HL-60 (cell line): ENCODE measurements around the gene PLCL2.

Experiments used
- GABPA ChIP-seq: IDR thresholded peaks from 2 replicates; pipeline ENCODE4 v1.6.1; 2012; ENCODE audit warnings: low read depth
- POLR2AphosphoS5 ChIP-seq: IDR thresholded peaks from 2 replicates; pipeline ENCODE4 v1.6.1; 2012; ENCODE audit warnings: low read depth
- SPI1 ChIP-seq: IDR thresholded peaks from 2 replicates; pipeline ENCODE4 v1.6.1; 2012; ENCODE audit warnings: low read depth, mild to moderate bottlenecking, borderline replicate concordance
- TF ChIP-seq, protein P1 (sequence below): IDR thresholded peaks from 2 replicates; pipeline ENCODE4 v1.6.1; 2012; ENCODE audit warnings: low read depth; ENCODE audit not compliant: insufficient replicate concordance
- TF ChIP-seq, protein P2 (sequence below): IDR thresholded peaks from one replicate; pipeline ENCODE4 v1.5.1; 2011; ENCODE audit warnings: low read length, control low read depth, inconsistent platforms; ENCODE audit not compliant: insufficient read depth

DNA sequence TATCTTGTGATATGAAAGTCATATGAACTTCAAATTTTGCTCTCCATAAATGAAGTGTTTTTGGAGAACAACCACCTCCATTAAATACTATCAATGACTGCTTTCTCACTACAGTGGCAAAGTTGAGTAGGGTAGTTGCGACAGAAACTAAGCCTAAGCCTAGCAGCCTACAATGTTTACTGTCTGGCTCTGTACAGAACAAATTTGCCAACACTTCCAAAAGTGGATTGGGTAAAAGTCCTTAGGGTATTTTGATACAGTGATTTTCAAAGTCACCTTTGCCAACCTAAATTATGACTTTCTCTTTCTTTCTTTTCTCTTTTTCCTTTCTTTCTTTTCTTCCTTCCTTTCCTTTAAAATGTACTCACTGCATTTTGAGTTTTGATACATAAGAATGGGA, 142.6 kb downstream of the PLCL2 start:
- TF ChIP-seq, protein P1, sequence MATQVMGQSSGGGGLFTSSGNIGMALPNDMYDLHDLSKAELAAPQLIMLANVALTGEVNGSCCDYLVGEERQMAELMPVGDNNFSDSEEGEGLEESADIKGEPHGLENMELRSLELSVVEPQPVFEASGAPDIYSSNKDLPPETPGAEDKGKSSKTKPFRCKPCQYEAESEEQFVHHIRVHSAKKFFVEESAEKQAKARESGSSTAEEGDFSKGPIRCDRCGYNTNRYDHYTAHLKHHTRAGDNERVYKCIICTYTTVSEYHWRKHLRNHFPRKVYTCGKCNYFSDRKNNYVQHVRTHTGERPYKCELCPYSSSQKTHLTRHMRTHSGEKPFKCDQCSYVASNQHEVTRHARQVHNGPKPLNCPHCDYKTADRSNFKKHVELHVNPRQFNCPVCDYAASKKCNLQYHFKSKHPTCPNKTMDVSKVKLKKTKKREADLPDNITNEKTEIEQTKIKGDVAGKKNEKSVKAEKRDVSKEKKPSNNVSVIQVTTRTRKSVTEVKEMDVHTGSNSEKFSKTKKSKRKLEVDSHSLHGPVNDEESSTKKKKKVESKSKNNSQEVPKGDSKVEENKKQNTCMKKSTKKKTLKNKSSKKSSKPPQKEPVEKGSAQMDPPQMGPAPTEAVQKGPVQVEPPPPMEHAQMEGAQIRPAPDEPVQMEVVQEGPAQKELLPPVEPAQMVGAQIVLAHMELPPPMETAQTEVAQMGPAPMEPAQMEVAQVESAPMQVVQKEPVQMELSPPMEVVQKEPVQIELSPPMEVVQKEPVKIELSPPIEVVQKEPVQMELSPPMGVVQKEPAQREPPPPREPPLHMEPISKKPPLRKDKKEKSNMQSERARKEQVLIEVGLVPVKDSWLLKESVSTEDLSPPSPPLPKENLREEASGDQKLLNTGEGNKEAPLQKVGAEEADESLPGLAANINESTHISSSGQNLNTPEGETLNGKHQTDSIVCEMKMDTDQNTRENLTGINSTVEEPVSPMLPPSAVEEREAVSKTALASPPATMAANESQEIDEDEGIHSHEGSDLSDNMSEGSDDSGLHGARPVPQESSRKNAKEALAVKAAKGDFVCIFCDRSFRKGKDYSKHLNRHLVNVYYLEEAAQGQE: no peak
- TF ChIP-seq, protein P2, sequence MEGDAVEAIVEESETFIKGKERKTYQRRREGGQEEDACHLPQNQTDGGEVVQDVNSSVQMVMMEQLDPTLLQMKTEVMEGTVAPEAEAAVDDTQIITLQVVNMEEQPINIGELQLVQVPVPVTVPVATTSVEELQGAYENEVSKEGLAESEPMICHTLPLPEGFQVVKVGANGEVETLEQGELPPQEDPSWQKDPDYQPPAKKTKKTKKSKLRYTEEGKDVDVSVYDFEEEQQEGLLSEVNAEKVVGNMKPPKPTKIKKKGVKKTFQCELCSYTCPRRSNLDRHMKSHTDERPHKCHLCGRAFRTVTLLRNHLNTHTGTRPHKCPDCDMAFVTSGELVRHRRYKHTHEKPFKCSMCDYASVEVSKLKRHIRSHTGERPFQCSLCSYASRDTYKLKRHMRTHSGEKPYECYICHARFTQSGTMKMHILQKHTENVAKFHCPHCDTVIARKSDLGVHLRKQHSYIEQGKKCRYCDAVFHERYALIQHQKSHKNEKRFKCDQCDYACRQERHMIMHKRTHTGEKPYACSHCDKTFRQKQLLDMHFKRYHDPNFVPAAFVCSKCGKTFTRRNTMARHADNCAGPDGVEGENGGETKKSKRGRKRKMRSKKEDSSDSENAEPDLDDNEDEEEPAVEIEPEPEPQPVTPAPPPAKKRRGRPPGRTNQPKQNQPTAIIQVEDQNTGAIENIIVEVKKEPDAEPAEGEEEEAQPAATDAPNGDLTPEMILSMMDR: no peak
- no peak for TF ChIP-seq POLR2AphosphoS5
- TF ChIP-seq GABPA: no peak
- TF ChIP-seq SPI1: no peak
